ENCODE measurements around the gene PHKA2. TPM values are rescaled to one million over a fixed set of nuclear protein-coding genes. Genes with fewer than 3 reads are reported as not detected.

Gene PHKA2
- total RNA-seq, 4 donors from 2014 or later = 18.0 to 32.7 (median 26.6) TPM

- Histone ChIP-seq H3K27ac (peak overlapping the region in 1 of 4 donors; percentile 78), H3K9me3 (no peaks in the 10 kb centered on the region), H3K4me3 (no peak overlapping the region), H3K36me3 (peaks cover 0 to 28% (median 0%) of the 10 kb centered on the region in 3 donors), H3K4me1 (peaks cover 0 to 8% (median 3%) of the 10 kb centered on the region in 4 donors), H3K27me3 (no peaks in the 10 kb centered on the region)
- no peak for DNase-seq (ENCODE audit: low spot score in 2 of 2)
- WGBS, 2 donors = 92 to 94% methylated on average over 12 to 26 of the region's 27 CpGs
- TF ChIP-seq POLR2A (IDR thresholded peaks at IDR 0.05) (no peak), EP300 (IDR thresholded peaks at IDR 0.05) (no peak), CTCF (IDR thresholded peaks at IDR 0.05) (no peak)
Observed at GRCh38 chrX:18896680-18897544, 87.0 kb downstream of the PHKA2 start.

- H3K27ac ChIP-seq = peak overlapping the region in 3 of 4 donors; percentile 26 to 78 (median 67)
- 48 to 77% methylated on average over 6 to 18 of the region's 18 CpGs for WGBS, 2 donors
- H3K36me3 ChIP-seq = peaks cover 0 to 20% (median 0%) of the 10 kb centered on the region in 3 donors
- H3K27me3 ChIP-seq = no peaks in the 10 kb centered on the region
- H3K4me3 ChIP-seq = no peak overlapping the region
- TF ChIP-seq POLR2A (IDR thresholded peaks at IDR 0.05) (no peak), CTCF (IDR thresholded peaks at IDR 0.05) (peak; percentile 19 to 65 (median 55)), EP300 (IDR thresholded peaks at IDR 0.05) (peak; percentile 29 to 70)
- H3K9me3 ChIP-seq = no peaks in the 10 kb centered on the region
- H3K4me1 ChIP-seq = peaks cover 0 to 8% (median 3%) of the 10 kb centered on the region in 4 donors
- peak in 1 of 2 donors; percentile 5 for DNase-seq (ENCODE audit: low spot score in 2 of 2)
Observed at GRCh38 chrX:18895189-18895951, 88.5 kb downstream of the PHKA2 start.

- H3K4me1 ChIP-seq = peaks cover 0 to 8% (median 3%) of the 10 kb centered on the region in 4 donors
- no peak overlapping the region for H3K4me3 ChIP-seq
- DNase-seq (ENCODE audit: low spot score in 2 of 2) = no peak
- H3K9me3 ChIP-seq = no peaks in the 10 kb centered on the region
- H3K27me3 ChIP-seq = no peaks in the 10 kb centered on the region
- WGBS, 2 donors = 95% methylated on average over 18 of the region's 18 CpGs; no CpG with 5 or more reads in 1 of the 2 donors
- peaks cover 0 to 19% (median 0%) of the 10 kb centered on the region in 3 donors for H3K36me3 ChIP-seq
- H3K27ac ChIP-seq = no peak overlapping the region
- no peak for TF ChIP-seq CTCF (IDR thresholded peaks at IDR 0.05)
- TF ChIP-seq POLR2A (IDR thresholded peaks at IDR 0.05) = no peak
- TF ChIP-seq EP300 (IDR thresholded peaks at IDR 0.05) = no peak
Observed at GRCh38 chrX:18894156-18894555, 89.8 kb downstream of the PHKA2 start.

- TF ChIP-seq CTCF (IDR thresholded peaks at IDR 0.05) = no peak
- no peak for TF ChIP-seq POLR2A (IDR thresholded peaks at IDR 0.05)
- no peak for TF ChIP-seq EP300 (IDR thresholded peaks at IDR 0.05)
- Histone ChIP-seq H3K9me3 (no peaks in the 10 kb centered on the region), H3K27ac (no peak overlapping the region), H3K4me3 (no peak overlapping the region), H3K27me3 (no peaks in the 10 kb centered on the region), H3K36me3 (peaks cover 0 to 13% (median 0%) of the 10 kb centered on the region in 3 donors), H3K4me1 (peaks cover 0 to 8% (median 3%) of the 10 kb centered on the region in 4 donors)
- 91 to 92% methylated on average over 6 to 11 of the region's 11 CpGs for WGBS, 2 donors
- no peak for DNase-seq (ENCODE audit: low spot score in 2 of 2)
Observed at GRCh38 chrX:18893536-18893935, 90.4 kb downstream of the PHKA2 start.
